Measurements from ENCODE around the gene MOB3B.

GRCh38 chr9:27379311-27380251 is 150.0 kb downstream of the MOB3B start:
- TF ChIP-seq POLR2A (IDR thresholded peaks at IDR 0.05): no peak
- TF ChIP-seq CTCF (IDR thresholded peaks at IDR 0.05): no peak
- no peak for TF ChIP-seq POLR2AphosphoS5 (IDR thresholded peaks at IDR 0.05)
